ENCODE measurements around the gene AFF3.

The AFF3 gene

GRCh38 chr2:100185105-100185504 is 42.7 kb upstream of the AFF3 start:
- Histone ChIP-seq H3K4me3 (ENCODE audit: low read depth, low read length) (no peak overlapping the region), H3K27me3 (no peaks in the 10 kb centered on the region), H3K36me3 (no peaks in the 10 kb centered on the region), H3K9me3 (no peaks in the 10 kb centered on the region), H3K4me1 (no peaks in the 10 kb centered on the region)
- DNase-seq: no peak
- no peak for TF ChIP-seq CTCF (IDR thresholded peaks at IDR 0.05; ENCODE audit: low read depth, low read length)

- H3K36me3 ChIP-seq: no peaks in the 10 kb centered on the region
- no peak for TF ChIP-seq CTCF (IDR thresholded peaks at IDR 0.05; ENCODE audit: low read depth, low read length)
- DNase-seq: no peak
- H3K4me3 ChIP-seq (ENCODE audit: low read depth, low read length): no peak overlapping the region
- H3K27me3 ChIP-seq: no peaks in the 10 kb centered on the region
- H3K4me1 ChIP-seq: peaks cover under 1% of the 10 kb centered on the region; the same call in 1 of the 2 replicates
- H3K9me3 ChIP-seq: no peaks in the 10 kb centered on the region
Measured at GRCh38 chr2:100184055-100184737, 41.8 kb upstream of the AFF3 start.

GRCh38 chr2:100182494-100183361 is 40.3 kb upstream of the AFF3 start:
- no peak for DNase-seq
- Histone ChIP-seq H3K4me1 (peaks cover 8% of the 10 kb centered on the region; the same call in 1 of the 2 replicates), H3K36me3 (no peaks in the 10 kb centered on the region), H3K4me3 (ENCODE audit: low read depth, low read length) (no peak overlapping the region), H3K9me3 (no peaks in the 10 kb centered on the region), H3K27me3 (no peaks in the 10 kb centered on the region)
- no peak for TF ChIP-seq CTCF (IDR thresholded peaks at IDR 0.05; ENCODE audit: low read depth, low read length)

GRCh38 chr2:100180503-100180902 is 38.1 kb upstream of the AFF3 start:
- Histone ChIP-seq H3K36me3 (no peaks in the 10 kb centered on the region), H3K4me1 (peaks cover 8% of the 10 kb centered on the region; the same call in 1 of the 2 replicates), H3K9me3 (no peaks in the 10 kb centered on the region), H3K27me3 (no peaks in the 10 kb centered on the region), H3K4me3 (ENCODE audit: low read depth, low read length) (no peak overlapping the region)
- no peak for TF ChIP-seq CTCF (IDR thresholded peaks at IDR 0.05; ENCODE audit: low read depth, low read length)
- DNase-seq: no peak

GRCh38 chr2:100179806-100180205 is 37.4 kb upstream of the AFF3 start:
- H3K4me3 ChIP-seq (ENCODE audit: low read depth, low read length): no peak overlapping the region
- H3K36me3 ChIP-seq: no peaks in the 10 kb centered on the region
- no peak for DNase-seq
- H3K27me3 ChIP-seq: no peaks in the 10 kb centered on the region
- TF ChIP-seq CTCF (IDR thresholded peaks at IDR 0.05; ENCODE audit: low read depth, low read length): no peak
- no peaks in the 10 kb centered on the region for H3K9me3 ChIP-seq
- peaks cover 8% of the 10 kb centered on the region; the same call in 1 of the 2 replicates for H3K4me1 ChIP-seq

- TF ChIP-seq CTCF (IDR thresholded peaks at IDR 0.05; ENCODE audit: low read depth, low read length): no peak
- Histone ChIP-seq H3K4me1 (peaks cover 8% of the 10 kb centered on the region; the same call in 1 of the 2 replicates), H3K36me3 (no peaks in the 10 kb centered on the region), H3K4me3 (ENCODE audit: low read depth, low read length) (no peak overlapping the region), H3K9me3 (no peaks in the 10 kb centered on the region), H3K27me3 (no peaks in the 10 kb centered on the region)
- DNase-seq: peak; percentile 12
Measured at GRCh38 chr2:100178864-100179263, 36.5 kb upstream of the AFF3 start.
